ENCODE data around the gene PAX6.

The PAX6 gene

DNA sequence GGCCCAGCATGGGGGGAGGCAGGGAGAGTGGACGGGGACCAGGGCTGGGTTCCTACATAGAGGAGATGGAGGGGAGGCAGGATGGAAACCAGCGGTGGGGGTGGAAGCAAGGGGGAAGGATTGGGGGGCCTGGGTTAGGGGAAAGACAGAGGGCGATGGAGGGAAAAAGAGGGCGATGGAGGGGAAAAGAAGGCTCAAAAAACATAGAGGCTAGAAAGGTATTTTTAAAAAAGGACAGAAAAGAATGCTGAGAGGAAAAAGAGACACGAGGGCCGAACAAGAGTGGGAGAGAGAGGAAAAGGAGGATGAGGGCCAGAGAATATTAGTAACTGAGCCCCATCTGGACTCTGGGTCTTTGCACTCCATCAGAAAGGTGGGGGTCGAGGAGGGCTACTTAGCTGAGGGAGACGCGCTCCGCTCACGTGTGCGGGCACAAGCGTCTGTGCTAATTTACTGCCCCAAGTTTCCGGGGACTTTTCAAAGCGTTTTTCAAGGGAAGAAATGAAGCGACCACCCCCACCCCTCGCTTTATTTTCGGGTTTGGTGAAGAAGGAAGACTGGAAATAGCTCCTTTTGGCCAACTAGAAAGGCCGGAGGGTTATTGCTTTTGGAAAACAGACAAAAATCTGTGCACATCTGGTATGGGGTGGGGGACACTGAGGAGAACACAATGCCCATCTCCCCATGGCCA, 14.5 kb downstream of the PAX6 start:
- DNase-seq, result no peak

DNA sequence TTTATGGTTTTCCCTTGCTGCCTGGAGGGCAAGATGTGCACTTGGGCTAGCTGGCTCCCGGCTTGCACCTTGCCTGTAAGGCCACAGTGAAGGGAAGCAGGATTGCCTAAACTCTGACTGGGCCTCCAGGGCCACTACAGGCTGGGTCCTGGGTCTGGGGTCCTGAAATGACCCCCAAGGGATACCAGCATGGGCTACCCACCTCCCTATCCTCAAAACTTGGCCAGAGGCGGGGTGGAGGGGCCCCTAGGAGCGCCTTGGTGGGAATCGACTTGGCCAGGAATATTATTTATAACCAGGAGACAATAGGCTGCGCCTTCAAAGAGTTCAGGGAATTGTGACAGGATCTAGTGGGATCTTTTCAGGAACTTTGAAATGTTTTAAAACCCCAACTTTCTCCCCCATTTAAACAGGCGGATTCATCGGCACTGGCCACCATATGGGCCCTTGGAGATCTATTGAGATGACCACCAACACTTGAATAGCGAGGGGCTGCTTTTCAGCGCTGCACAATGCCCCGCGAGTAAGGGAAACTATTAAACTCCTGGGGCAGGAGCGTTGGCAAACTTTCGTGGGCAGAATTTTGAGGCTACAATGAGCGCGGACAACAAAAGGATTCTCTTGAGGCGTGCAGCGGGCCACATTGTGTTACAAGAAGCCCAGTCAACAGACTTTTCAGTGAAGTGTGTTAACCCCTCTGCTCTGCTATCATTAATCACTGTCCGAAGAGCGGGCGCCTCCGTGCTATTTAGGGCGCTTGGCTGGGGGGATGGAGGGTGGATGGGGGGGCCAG, 15.2 kb downstream of the PAX6 start:
- no peak for DNase-seq

DNA sequence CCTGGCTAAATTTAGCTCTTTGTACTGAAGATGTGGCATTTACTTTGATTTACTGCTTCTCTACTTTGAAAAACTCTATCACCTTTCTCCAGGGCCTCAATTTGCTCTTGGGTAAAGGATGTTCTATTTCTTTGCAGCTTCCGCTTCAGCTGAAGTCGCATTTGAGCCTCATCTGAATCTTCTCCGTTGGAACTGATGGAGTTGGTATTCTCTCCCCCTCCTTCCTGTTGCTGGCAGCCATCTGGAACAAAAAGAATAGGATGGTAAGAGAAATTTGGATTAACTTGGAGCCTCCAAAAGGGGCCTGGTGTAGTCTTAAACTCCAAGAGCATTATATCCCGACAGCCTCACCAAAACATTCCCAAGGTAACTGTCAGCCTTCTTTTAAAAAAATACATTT, 16.6 kb downstream of the PAX6 start:
- DNase-seq, result no peak

- no peak for DNase-seq
Measured at GRCh38 chr11:31793264-31793663, 17.9 kb downstream of the PAX6 start.

- DNase-seq, result no peak
Measured at GRCh38 chr11:31792456-31792855, 18.7 kb downstream of the PAX6 start.

DNA sequence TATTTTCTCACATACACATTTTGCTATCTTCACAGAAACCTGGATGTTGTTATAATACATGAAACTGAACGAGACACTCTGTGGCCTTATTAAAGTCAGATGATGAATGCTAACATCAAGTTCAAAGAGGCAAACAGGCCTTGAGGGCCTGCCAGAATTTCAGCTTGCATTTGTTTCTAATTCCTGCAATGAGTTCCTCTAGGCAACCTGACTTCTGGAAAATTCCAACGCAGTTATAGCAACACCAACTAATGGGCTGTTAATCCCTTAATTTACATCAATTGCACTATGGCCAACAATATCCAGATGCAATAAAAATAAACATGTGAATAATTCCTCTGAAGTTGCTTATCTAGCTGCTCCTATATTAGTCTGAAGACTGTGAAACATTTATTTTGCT, 19.1 kb downstream of the PAX6 start:
- no peak for DNase-seq

GRCh38 chr11:31790649-31791048, 20.5 kb downstream of the PAX6 start:
- DNase-seq, result no peak

DNA sequence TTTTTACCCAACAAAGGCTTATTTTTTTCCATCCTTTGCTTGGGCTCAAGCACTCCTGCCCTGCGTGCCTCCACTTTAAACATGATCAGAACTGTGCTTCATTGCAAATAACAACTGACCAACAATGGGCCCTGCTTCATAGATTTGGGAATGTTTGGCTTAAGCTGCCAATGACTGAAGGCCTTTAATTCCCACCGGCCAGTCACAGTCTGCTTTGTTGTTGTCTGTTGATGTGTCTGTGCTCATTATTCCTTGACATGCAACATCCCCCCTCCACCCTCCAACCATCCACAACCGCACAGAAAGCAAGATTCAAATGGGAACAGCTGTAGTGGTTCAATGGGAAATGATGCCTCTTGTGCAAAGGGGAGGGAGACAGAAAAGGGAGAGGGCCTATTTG, 23.0 kb downstream of the PAX6 start:
- DNase-seq, result no peak

DNA sequence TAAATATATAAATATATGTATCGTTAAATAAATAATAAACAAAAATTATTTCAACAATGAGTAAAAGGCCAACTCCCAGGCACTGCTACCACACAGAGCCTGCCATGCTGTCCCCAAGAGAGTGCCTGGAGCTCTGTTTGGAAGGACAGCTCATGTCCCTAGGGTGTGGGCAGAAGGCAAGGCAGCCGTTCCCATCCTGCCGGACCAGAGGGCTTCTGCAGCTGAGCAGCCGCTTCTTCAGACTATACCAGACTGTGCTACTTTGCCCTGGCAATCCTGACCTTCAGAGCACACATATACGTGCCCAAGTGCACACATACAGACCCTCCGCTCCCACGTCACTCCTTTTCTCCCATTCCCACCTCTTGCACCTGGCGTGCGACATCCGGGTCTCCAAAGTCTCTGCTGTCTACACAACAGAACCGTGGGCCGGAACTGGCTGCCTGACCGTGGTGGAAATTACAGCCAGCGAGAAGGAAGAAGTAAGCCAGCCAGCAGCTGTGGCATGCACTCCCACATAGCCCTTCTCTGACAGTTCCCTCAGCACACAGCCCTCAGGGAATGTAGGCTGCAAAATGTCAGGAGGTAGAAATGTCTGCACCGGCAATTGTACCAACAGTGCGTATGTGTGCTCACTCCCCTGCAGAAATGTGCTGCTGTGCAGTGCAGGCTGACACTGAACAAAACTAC, 24.0 kb downstream of the PAX6 start:
- DNase-seq, result no peak

DNA sequence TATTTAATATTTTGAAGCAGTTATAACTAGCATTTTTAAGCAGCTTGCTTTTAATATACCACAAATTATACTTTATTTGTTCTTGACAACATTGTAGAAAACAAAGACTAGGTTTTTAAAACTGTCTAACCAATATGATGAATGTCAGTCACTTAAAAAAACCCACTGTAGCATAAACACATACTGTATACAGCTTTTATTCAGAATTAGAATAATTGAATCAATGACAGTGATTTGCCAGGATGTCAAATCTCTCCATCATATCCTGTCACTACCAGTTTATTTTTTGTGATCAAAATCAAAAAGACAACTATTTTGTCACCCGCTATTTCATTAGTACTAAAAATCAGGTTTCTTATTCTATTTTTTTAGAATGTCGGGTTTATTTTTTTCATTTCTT, 26.5 kb downstream of the PAX6 start:
- no peak for DNase-seq

DNA sequence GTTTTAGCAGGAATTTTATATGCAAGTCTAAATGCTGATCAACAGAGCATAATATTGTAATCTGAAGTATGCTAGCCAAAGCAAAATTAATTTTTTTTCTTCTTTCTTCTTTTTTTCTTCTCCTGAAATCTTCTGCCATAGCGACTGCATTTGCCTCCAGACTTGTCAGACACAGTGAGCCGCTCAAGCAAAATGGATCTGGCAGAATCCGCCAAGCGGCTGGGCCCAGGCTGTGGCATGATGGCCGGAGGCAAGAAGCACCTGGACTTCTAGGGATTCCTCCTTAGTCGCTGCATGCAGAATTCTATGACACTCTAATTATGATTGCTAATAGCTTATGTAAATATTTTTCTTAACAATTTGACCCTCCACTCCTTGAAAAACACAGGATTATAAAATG, 27.9 kb downstream of the PAX6 start:
- DNase-seq, result no peak

- no peak for DNase-seq
Measured at GRCh38 chr11:31782257-31782656, 28.9 kb downstream of the PAX6 start.

DNA sequence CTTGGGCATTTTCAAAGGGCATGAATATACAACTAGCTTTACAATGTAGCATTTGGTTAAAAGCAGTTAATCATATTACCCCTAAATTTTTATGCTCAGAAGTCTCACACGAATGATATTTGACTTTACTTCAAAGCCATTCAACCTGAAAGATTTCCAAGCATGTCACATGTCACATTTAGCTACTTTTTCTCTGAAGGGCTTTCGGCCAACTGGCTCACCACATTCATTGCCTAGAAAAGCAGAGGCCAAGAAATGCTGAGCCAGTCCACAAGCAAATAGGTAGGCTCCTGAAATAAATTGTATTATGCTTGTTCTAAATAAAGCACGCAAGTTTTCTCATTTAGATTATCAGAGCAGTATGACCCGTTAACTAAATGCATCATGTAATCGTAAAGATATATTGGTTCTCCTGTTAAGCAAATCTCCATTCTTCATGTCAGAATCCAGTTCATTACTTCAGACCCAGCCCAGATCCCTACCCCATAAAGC, 30.6 kb downstream of the PAX6 start:
- no peak for DNase-seq

GRCh38 chr11:31780078-31780477, 31.0 kb downstream of the PAX6 start:
- no peak for DNase-seq

GRCh38 chr11:31779374-31779791, 31.7 kb downstream of the PAX6 start:
- no peak for DNase-seq

DNA sequence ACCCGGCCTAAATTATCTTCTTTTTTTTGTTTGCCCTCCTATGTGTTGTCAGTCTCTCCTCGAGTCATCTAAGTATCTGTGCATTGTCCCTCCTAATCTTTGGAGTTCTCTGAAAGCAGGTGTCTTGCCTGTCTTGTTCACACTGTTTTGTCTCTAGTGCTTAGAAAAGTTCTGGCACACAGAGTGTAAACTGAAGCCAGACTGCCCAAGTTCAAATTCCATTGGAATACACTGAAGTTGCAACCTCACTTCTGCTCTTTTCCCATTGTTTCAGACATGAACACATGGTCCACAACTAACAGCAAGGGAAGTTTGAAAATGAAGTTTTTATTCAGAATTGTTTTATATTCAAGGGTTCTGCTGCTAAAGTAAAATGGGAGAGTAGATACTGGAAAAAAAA, 38.7 kb downstream of the PAX6 start:
- no peak for DNase-seq

GRCh38 chr11:31770011-31770700, 41.0 kb downstream of the PAX6 start:
- DNase-seq, result no peak

- DNase-seq, result no peak
Measured at GRCh38 chr11:31768749-31769640, 42.1 kb downstream of the PAX6 start.

DNA sequence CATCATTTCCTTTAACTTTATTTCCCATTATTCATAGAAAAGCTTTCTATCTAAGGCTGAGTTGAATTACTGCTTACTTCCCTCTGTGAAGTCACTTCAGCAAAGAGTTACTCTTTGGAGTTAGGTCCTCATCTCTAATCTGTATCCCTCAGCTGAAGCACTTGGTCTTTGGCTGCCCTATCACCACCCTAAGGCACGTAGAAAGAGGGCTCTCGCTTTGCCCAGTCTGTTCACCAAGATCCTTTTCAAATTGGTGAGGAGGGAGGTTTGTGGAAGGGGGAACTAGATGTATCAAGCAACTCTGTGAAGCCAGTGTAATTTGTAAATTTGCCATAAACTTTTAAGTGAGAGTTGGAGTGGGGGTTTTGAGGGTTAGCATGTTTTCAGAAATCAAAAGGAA, 43.4 kb downstream of the PAX6 start:
- DNase-seq, result no peak

GRCh38 chr11:31767066-31767465, 44.1 kb downstream of the PAX6 start:
- DNase-seq, result no peak

GRCh38 chr11:31764766-31765165, 46.4 kb downstream of the PAX6 start:
- no peak for DNase-seq

GRCh38 chr11:31764261-31764660, 46.9 kb downstream of the PAX6 start:
- no peak for DNase-seq
